ENCODE data around the gene PHF23.

PHF23 gene

DNA sequence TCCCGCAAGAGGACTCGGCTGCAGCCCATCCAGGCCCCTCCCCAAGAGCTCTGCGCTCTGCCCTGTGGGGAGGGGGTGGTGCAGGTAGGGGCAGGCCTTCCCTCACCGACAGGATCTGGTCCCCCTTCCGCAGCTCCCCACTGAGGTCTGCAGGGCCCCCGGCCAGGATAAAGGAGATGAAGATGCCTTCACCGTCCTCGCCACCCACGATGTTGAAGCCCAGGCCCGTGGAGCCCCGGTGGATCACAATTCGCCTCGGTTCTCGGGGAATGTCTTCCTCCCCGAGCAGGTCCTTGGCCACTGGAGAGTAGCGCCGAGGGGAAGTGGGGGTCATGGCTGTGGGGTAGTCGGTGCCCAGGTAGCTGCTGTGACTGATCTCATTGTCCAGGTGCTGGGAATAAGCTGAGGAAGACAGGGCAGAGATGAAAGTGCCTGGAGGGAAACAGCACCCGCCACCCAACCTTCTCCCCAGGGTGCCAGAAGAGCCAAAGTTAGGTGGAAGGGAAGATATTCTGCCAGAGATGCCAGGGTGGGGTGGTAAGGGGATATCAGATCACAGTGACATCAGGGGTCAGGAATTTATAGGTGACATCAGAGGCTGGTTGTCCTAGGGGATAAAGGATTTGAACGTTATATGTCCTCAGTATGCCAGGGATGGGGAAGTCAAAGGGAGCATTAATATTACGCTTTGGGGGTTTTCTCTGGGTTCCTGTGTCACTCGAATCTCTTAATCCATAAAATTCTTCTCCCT lies 42.4 kb downstream of the PHF23 start:
- DNase-seq: no peak

- no peak for DNase-seq
Observed at GRCh38 chr17:7195971-7196370, 43.3 kb downstream of the PHF23 start.

DNA sequence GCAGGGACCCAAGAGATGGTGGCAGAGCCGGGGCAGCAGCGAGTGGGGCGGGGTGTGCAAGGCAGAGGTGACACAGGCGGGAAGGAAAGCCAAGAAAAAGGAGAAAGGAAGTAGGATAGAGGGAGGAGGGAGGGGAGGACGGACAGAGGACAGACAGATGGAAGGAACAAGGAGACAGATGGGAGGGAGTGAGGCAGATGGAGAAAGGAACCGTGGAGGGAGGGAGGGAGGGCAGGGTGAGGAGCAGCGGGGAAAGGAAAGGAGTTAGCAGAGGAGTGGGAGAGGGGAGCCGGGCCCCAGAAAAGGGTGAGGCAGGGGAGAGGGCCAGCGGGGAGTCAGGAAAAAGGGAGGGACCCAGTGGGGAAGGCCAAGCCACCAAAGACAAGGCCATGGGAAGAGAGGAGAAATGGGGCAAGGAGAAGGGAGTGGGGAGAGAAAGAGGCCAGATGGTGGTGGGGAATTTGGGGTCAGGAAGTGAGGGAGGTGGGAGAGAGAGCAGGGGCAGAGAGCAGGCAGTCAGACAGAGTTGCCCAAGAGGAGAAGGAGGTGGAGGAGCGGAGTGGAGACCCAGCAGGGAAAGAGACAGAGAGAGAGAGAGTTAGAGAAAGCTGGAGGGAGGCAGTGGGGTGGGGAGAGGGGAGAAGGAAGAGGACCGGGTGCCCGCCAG lies 46.9 kb downstream of the PHF23 start:
- no peak for DNase-seq

GRCh38 chr17:7191571-7192270 lies 47.5 kb downstream of the PHF23 start:
- no peak for DNase-seq

DNA sequence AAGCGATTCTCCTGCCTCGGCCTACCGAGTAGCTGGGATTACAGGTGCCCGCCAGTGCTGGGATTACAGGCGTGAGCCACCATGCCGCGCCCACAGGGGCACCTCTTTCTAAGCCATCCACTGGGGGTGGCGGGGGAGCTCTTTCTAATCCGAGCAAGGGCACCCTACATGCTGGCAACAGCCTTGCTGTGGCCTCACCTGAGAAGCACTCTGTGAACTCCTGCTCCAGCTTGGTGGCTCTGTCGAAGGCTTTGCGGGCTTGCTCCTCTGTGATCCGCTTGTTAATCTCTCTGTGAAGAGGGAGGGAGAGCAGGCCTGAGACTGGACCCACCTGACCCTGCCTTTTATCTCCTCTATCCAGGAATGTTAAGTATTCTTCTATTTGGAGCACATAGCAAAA lies 48.2 kb downstream of the PHF23 start:
- DNase-seq: no peak

- no peak for DNase-seq
Observed at GRCh38 chr17:7190276-7190917, 48.9 kb downstream of the PHF23 start.

GRCh38 chr17:7186241-7186640 lies 53.0 kb downstream of the PHF23 start:
- no peak for DNase-seq

Data from DMS79 treated with DMSO at 0.1 percent for 48 hours (cell line).